Measurements from ENCODE around the gene F12.

The F12 gene

GRCh38 chr5:177392765-177393164 is 16.6 kb downstream of the F12 start:
- H3K27me3 ChIP-seq (ENCODE audit: insufficient read depth, low read depth), result no peaks in the 10 kb centered on the region
- no peak overlapping the region for H2AFZ ChIP-seq (ENCODE audit: low read depth)
- H3K4me2 ChIP-seq, result no peak overlapping the region
- TF ChIP-seq CTCF (conservative IDR thresholded peaks at IDR 0.05; ENCODE audit: low read depth, low read length), result no peak
- no peaks in the 10 kb centered on the region for H4K20me1 ChIP-seq (ENCODE audit: insufficient read depth)
- no peak overlapping the region for H3K9ac ChIP-seq
- no peak overlapping the region for H3K4me3 ChIP-seq (IDR thresholded peaks at IDR 0.05; ENCODE audit: insufficient read depth, low read depth, low read length)
- no peaks in the 10 kb centered on the region for H3K36me3 ChIP-seq (ENCODE audit: insufficient read depth)
- no peaks in the 10 kb centered on the region for H3K79me2 ChIP-seq (ENCODE audit: insufficient read depth, low read depth)
- H3K4me1 ChIP-seq (ENCODE audit: low read depth, poor library complexity, severe bottlenecking), result no peaks in the 10 kb centered on the region
- H3K27ac ChIP-seq, result no peak overlapping the region

GRCh38 chr5:177390363-177391300 is 18.7 kb downstream of the F12 start:
- H3K4me3 ChIP-seq (IDR thresholded peaks at IDR 0.05; ENCODE audit: insufficient read depth, low read depth, low read length), result no peak overlapping the region
- H3K4me2 ChIP-seq, result no peak overlapping the region
- no peaks in the 10 kb centered on the region for H4K20me1 ChIP-seq (ENCODE audit: insufficient read depth)
- no peaks in the 10 kb centered on the region for H3K79me2 ChIP-seq (ENCODE audit: insufficient read depth, low read depth)
- H2AFZ ChIP-seq (ENCODE audit: low read depth), result peak overlapping the region; percentile 53
- peak; percentile 86 for TF ChIP-seq CTCF (conservative IDR thresholded peaks at IDR 0.05; ENCODE audit: low read depth, low read length)
- no peaks in the 10 kb centered on the region for H3K36me3 ChIP-seq (ENCODE audit: insufficient read depth)
- no peaks in the 10 kb centered on the region for H3K4me1 ChIP-seq (ENCODE audit: low read depth, poor library complexity, severe bottlenecking)
- H3K9ac ChIP-seq, result no peak overlapping the region
- no peak overlapping the region for H3K27ac ChIP-seq
- H3K27me3 ChIP-seq (ENCODE audit: insufficient read depth, low read depth), result no peaks in the 10 kb centered on the region

DNA sequence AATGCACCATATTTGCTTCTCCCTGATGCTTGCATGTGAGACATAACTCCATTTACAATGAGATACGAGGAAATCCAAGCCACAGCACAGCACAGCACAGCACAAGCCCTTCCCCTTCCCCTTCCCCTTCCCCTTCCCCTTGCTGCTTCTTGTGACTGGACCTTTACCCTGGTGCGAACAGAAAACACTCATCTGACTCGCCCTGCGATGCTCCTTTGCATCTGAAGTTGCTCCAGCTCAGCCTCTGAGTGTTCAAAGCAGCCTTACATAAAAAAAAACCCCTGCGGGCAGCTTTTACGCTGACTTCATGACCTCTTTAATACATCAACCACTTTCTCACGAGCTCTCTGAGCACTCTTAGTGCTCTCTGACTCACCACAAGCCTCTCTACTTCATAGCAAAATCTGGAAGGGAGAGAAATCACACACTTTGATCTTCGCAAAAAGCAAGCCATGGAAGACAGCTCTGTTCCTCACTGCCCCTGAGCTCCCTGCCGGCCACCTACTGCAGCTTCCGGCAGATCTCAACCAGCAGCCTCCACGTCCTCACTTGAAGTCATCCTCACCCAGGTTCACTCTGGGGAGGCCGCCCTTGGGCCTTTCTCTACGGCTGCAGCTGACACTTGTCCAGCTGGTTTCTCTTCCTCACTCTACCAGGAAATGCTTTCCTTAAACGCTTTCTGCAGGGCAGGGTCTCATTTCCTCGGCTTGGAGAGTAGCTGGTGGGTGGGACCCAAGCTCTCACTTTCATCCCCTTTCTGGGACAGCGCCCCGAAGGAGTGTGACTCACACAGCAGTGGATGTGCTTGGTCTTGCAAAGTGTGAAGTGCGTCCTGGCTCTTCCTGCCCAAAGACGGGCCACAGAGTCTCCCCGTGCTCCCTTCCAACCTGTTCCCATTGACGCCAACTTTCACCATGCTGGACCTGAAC is 19.9 kb downstream of the F12 start:
- H3K27ac ChIP-seq, result no peak overlapping the region
- H2AFZ ChIP-seq (ENCODE audit: low read depth), result no peak overlapping the region; the same call in 1 of the 2 replicates

More for the DNA sequence above, 19.9 kb downstream of the F12 start:
- no peaks in the 10 kb centered on the region for H3K79me2 ChIP-seq (ENCODE audit: insufficient read depth, low read depth)
- H3K27me3 ChIP-seq (ENCODE audit: insufficient read depth, low read depth), result no peaks in the 10 kb centered on the region; the same call in 1 of the 2 replicates
- no peaks in the 10 kb centered on the region for H3K4me1 ChIP-seq (ENCODE audit: low read depth, poor library complexity, severe bottlenecking)
- H3K36me3 ChIP-seq (ENCODE audit: insufficient read depth), result no peaks in the 10 kb centered on the region
- no peak for TF ChIP-seq CTCF (conservative IDR thresholded peaks at IDR 0.05; ENCODE audit: low read depth, low read length)
- no peak overlapping the region for H3K9ac ChIP-seq
- H3K4me3 ChIP-seq (IDR thresholded peaks at IDR 0.05; ENCODE audit: insufficient read depth, low read depth, low read length), result no peak overlapping the region
- no peaks in the 10 kb centered on the region for H4K20me1 ChIP-seq (ENCODE audit: insufficient read depth)
- no peak overlapping the region for H3K4me2 ChIP-seq

Measured in KMS-11 (cell line).